Smooth muscle cell of the umbilical artery (primary cell): ENCODE measurements around the gene ANKRD35. TPM values are rescaled to one million over a fixed set of nuclear protein-coding genes. Genes with fewer than 3 reads are reported as not detected.

Source experiments
- total RNA-seq: library from RNA; depleted of rRNA; stranded (reverse); fragments of >200 nt; gene quantifications from 2 replicates; pipeline ENCODE4 v1.2.3, GENCODE V29; 2014

Gene ANKRD35, protein sequence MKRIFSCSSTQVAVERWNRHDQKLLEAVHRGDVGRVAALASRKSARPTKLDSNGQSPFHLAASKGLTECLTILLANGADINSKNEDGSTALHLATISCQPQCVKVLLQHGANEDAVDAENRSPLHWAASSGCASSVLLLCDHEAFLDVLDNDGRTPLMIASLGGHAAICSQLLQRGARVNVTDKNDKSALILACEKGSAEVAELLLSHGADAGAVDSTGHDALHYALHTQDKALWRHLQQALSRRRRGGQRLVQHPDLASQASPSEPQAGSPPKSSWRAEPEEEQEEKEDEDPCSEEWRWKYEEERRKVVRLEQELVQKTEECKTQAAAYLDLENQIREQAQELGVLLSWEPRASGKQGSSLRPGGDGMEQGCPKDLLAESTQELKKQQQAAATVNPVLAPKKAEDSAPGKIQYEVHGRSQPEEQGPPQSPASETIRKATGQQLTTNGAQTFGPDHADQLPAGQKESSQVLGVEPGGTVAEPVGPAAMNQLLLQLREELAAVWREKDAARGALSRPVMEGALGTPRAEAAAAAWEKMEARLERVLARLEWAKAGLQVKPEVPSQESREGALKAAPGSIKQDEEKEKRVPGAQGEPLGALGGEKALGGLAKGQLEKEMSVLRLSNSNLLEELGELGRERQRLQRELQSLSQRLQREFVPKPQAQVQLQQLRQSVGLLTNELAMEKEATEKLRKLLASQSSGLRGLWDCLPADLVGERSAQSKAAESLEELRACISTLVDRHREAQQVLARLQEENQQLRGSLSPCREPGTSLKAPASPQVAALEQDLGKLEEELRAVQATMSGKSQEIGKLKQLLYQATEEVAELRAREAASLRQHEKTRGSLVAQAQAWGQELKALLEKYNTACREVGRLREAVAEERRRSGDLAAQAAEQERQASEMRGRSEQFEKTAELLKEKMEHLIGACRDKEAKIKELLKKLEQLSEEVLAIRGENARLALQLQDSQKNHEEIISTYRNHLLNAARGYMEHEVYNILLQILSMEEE
- total RNA-seq: 0.42 and 0.59 TPM in 2 replicates

DNA sequence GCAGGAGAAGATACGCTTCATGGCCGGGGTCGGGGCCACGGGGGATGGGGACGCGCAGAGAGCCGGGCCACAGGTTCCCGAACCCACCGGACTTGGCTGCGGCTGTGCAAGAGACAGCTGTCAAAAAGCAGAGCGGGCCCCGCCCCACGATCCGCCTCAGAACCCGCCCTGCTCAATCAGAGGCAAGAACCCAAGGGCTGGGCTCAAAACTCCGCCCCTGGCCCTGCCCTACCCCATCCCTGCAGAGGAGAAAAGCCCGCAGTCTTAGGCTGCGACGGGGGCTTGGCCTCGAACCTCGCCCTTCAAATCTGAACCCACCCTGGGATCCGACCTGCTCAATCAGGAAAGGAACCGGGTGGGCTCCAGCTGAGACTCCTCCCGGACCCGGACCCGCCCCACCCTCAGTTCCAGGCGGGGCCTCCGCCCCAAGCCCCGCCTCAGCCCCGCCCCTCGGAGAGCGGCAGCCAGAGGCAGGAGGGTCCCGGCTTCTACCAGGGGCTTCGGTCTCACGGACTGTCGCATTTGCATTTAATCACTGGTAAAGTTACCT, at the start of gene ANKRD35:
Gene ANKRD35, minus strand, starts transcription at position 129 of the 550 bp plus-strand sequence. Its CDS starts 108 bp downstream, at position 21.

DNA sequence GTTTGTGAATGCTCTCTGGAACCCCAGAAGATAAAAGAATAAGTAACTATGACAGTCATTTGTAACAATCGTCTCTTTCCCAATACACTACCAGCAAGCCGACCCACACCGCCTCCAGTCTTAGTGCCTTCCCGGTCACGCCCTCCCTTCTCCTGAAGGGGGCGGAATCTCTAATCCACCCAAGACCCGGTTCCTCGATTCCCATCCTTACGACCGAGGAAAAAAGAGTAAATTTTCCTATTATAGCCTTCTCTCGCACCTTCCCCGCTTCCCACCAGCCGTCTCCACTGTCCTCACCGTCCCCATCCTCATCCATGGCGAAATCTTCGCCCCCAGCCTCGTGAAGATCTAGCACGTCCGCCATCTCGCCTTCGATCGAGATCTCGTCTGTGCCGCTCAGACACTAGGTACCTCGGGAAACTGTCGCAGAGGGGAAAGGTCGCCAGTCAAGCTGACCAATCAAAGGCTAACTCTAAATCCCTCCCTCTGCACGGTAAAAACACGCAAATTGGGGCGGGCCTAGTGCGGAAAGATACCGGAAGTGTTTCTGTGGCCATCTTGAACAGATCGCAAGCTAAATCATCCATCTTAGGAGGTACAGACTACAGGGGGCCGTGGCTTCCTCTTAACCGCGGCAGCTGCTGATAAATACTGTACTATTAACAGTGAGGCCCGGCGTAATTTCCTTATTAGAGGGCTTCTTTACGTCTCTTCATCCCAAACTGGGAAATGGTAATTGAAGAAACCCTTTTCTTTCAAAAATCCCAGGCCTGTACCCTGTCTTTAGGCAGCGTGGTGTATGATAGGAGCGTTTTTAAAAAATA, 41.6 kb upstream of the ANKRD35 start, which contains the start of gene RBM8A:
Gene RBM8A, minus strand, starts transcription at position 422 of the 824 bp plus-strand sequence. Its CDS starts 58 bp downstream, at position 364.

DNA sequence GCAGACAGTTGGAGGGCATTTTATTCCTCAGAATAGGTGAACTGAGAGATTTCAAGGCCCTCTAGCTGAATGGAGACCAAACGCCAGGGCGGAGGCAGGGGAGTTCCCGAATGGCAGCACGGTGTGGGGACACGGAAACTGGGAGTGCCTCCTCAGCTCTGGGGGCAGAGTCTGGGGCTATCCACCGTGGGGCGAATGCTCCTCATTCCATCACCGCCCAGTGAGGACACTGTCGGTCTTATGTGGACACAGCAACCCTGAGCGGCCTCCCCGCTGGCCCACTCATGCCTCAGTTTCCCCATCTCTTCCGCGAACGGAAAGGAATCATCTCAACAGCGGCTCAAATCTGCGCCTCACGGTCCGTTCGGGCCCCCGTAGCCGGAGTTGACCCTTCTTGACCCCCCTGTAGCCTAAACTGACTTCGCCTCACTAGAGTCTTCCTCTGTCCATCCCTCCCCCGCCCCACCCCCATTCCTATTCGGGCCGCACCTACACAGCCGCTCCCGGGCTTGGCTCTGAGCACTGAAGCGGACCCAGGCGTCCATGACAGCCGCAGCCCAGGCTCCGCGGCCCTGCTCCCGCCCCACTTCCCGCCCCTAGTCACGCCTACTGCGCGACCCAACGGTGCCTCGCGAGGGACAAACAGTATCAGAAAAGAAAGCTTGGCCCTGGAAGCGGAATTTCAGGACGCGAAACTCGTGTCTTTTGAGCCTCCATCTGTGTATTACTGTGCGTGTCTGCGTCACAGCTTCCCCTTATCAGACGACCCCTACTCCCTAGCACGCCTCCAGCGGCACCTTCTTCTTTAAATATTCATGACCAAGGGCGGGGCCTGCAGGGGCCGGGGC, 32.7 kb upstream of the ANKRD35 start, which contains the start of gene PEX11B:
Gene PEX11B, minus strand, starts transcription at position 574 of the 848 bp plus-strand sequence. Its CDS starts 29 bp downstream, at position 545.

DNA sequence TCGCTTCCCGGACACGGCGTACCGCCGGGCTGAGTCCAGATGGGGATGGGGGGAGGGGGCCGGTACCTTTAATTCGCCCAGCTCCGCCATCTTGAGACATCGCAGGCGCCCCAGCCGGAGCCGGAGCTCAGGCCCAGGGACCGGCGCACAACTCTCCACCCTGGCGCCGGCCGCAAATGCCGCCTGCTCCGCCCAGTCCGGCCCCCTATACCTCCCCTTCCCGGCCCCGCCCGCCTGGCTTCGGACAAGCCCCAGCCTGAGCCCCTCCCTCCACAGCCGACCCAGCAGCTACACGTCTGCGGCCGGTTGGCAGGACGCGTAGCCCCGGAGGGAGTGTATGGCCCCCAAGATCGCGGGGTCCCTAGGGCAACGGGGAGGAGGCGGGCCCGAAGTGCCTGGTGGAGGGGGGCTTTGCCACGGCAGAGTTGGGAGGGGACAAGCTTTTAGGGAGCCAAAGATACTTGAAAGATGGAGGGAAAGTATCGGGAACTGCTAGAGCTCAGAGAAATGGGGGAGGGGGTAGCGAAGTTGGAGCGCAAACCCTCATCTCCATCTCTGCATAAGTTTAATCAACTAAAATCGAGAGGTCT, 26.7 kb downstream of the ANKRD35 start, which contains the start of gene PIAS3:
Gene PIAS3, minus strand, starts transcription at position 181 of the 590 bp plus-strand sequence. Its CDS starts 91 bp downstream, at position 90.

DNA sequence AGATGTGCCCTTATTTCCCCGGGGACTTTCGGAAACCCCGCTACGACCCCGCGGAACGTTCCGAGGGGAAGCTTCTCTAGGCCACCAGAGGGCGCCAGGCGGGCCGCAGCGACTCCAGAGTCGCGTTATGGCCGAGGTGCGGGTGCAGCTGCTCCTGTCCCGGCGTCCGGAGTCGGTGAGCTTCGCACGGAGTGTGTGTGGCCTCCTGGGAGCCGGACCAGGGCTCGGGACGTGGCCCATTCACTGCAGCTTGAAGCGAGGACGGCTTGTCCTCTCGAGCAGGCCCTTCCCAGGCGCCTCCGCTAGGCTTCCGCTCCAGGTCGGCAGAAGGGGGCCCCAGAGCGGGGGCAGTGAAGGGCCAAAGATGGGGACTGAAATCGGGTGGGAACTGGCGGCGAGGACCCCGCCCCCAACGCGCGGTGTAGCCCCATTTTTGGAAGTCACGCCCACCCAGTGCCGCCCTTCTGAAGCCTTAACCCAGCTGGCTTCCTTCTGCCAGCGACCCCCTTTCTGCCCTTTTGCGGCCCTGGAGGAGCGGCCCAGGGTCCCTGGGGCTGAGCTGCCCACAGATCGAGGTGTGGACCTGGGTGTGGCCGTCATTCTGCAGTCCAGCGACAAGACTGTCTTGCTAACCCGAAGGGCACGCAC, 40.0 kb downstream of the ANKRD35 start, which contains the start of gene NUDT17:
Gene NUDT17, plus strand, starts transcription at position 117 of the 648 bp plus-strand sequence. Its CDS starts 11 bp downstream, at position 128.

DNA sequence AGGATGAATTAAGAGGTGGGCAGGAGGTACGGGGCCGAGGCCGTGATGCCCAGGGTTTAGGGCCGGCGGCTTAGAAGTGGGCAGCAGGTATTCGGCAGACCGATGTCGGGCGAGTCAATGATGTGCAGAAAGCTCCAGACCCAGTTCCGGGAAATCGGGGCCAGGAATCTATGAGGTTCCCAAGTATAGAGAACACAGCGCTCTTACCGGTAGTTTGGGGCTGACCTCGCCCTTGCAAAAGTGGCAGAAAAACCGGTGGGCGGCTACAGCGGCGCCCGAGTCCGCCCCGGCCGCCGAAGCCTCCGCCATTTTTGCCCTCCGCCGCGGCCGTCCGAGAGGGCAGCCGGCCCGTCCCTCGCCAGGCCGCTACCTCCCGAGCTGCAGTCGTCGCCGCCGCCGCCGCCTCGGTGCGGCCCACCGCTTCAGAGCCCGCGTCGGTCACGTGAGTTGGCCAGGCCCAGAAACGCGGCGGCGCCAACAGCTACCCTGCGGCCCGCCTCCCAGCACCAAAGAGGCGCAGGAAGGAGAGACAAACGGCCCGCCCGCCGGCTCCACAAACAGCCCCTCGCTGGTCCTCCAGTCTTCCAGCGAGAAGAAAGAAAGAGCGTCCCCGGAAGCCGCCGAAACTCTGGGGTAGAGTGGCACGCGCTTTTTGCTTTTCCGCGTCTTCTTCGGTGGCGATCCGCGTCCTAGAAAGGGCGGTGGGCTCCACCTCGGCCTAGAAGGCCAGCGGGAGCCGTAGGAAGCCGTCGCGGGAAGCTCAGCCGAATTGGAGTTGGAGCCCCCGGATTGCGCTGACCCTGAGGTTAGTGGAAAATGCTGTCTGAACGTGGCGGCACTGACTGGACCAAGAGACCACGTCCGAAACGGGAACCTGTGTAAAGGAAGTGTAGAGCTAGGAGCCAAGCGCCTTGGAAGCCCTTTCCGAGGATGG, 61.8 kb downstream of the ANKRD35 start, which contains the start of the genes POLR3C and RNF115:
Gene POLR3C, plus strand, starts transcription at position 636 of the 934 bp plus-strand sequence. CDS start 1,577 bp downstream, outside the sequence.
Gene RNF115, minus strand, starts transcription at position 531 of the 934 bp plus-strand sequence. Its CDS starts 222 bp downstream, at position 309.

Other genes with a start within 250 kb of the ANKRD35 start
- gene PDZK1, start 178.5 kb downstream of the ANKRD35 start, total RNA-seq: 0.28 and 0.30 TPM in 2 replicates
- not detected in 2 replicates for gene CD160, start 166.4 kb downstream of the ANKRD35 start, total RNA-seq
- 9.8 and 11.3 TPM in 2 replicates for gene RNF115, start 61.8 kb downstream of the ANKRD35 start, total RNA-seq
- gene POLR3C, start 61.7 kb downstream of the ANKRD35 start, total RNA-seq: 25.5 and 26.8 TPM in 2 replicates
- 2.4 and 2.7 TPM in 2 replicates for gene NUDT17, start 40.2 kb downstream of the ANKRD35 start, total RNA-seq
- 7.4 and 17.6 TPM in 2 replicates for gene PIAS3, start 26.8 kb downstream of the ANKRD35 start, total RNA-seq
- gene ITGA10, start 24.2 kb upstream of the ANKRD35 start, total RNA-seq: 0.89 and 3.9 TPM in 2 replicates
- 22.0 and 32.4 TPM in 2 replicates for gene PEX11B, start 32.9 kb upstream of the ANKRD35 start, total RNA-seq
- gene RBM8A, start 41.6 kb upstream of the ANKRD35 start, total RNA-seq: 119 and 129 TPM in 2 replicates
- 13.4 and 21.3 TPM in 2 replicates for gene LIX1L, start 72.2 kb upstream of the ANKRD35 start, total RNA-seq
- gene ANKRD34A, start 78.7 kb upstream of the ANKRD35 start, total RNA-seq: under 0.01 and 1.2 TPM in 2 replicates
- gene POLR3GL, start 78.8 kb upstream of the ANKRD35 start, total RNA-seq: 12.5 and 13.0 TPM in 2 replicates
- gene TXNIP, start 110.7 kb upstream of the ANKRD35 start, total RNA-seq: 10.4 and 18.1 TPM in 2 replicates
- gene HJV, start 135.9 kb upstream of the ANKRD35 start, total RNA-seq: not detected in 2 replicates